Adrenal gland (tissue), 12 donors: ENCODE data around the gene NTSR2. TPM values are rescaled to one million over a fixed set of nuclear protein-coding genes. Genes with fewer than 3 reads are reported as not detected.
A peak's percentile ranks its signal among the peaks of the same experiment; 100 is the strongest.

Experiments
- DNase-seq, 7 donors: peaks; one replicate each; pipeline ENCODE4 v3.0.0-alpha.2; 2019 to 2020
- H3K27ac ChIP-seq, 5 donors: fragments of 200-600 bp; sonication (generic) in 4 of 5; 1 replicate in 3 of 5; 2 replicates in 2 of 5; pipeline versions ENCODE4 v1.5.1 to v1.8.0; 2016 to 2020; ENCODE audit warnings: mild to moderate bottlenecking in 1 of 5
- H3K27me3 ChIP-seq: fragments of 200-600 bp; 2 replicates; pipeline ENCODE4 v1.8.0; 2021
- H3K36me3 ChIP-seq, 2 donors: fragments of 200-600 bp; replicated peaks in 1 of 2; 1 replicate in 1 of 2; 2 replicates in 1 of 2; pipeline versions ENCODE4 v1.5.1 to v1.8.0; 2018 to 2022
- H3K4me1 ChIP-seq, 2 donors: fragments of 200-600 bp; replicated peaks in 1 of 2; 1 replicate in 1 of 2; 2 replicates in 1 of 2; pipeline versions ENCODE4 v1.5.1 to v1.8.0; 2018 to 2021
- H3K4me3 ChIP-seq, 4 donors: fragments of 200-600 bp; sonication (generic) in 3 of 4; one replicate each; pipeline ENCODE4 v1.5.1; 2016 to 2018
- H3K9me3 ChIP-seq, 3 donors: fragments of 200-600 bp; sonication (generic) in 1 of 3; replicated peaks in 1 of 3; 1 replicate in 2 of 3; 2 replicates in 1 of 3; pipeline versions ENCODE4 v1.5.1 to v1.8.0; 2016 to 2021
- POLR2A ChIP-seq, 2 donors: fragments of 450-650 bp; IDR thresholded peaks; one replicate each; pipeline ENCODE4 v1.6.1; 2017; ENCODE audit warnings: antibody characterized with exemption in 2 of 2, mild to moderate bottlenecking in 2 of 2, moderate library complexity in 1 of 2
- WGBS, 4 donors: extraction: QIAGEN DNeasy Blood & Tissue Kit in 2 of 4; methylation state at CpG; one replicate each; pipeline versions ENCODE4 v1.1.5 to v1.1.7; 2013 to 2017; 5-methylcytosine and 5-hydroxymethylcytosine counted together
- intact Hi-C, 2 donors: fragments of 100-400 bp; cut with DNase I; formaldehyde crosslinking; loops; one replicate each; pipeline versions ENCODE4 v1.14.1 to v1.15.0; 2022 to 2023
- polyA plus RNA-seq, 3 donors: library from polyadenylated mRNA; stranded (reverse); fragments of 200-250 nt in 2 of 3; fragments of 350-450 nt in 1 of 3; fragmentation: Illumina TruSeq in 1 of 3; extraction: RNeasy Lipid Tissue Mini Kit (QIAGEN cat#74804) in 1 of 3; gene quantifications; one replicate each; pipeline ENCODE4 v1.2.3, GENCODE V29; 2013 to 2014
- total RNA-seq, 9 donors: library from RNA; depleted of rRNA in 4 of 9; stranded (reverse); fragments of >200 nt in 4 of 9; fragments of 120-200 nt in 1 of 9; fragmentation: NEBNext Ultra II Directional in 1 of 9; extraction: Animal tissue kit (Norgen Biotek cat#: 25700) in 1 of 9; gene quantifications; one replicate each; pipeline versions ENCODE4 v1.1.0 to v1.2.4, GENCODE V29; 2013 to 2023
- TF ChIP-seq, protein P1 (sequence below), 6 experiments: fragments of 450-650 bp in 4 of 6; fragments of 200-600 bp in 2 of 6; sonication (generic) in 1 of 6; IDR thresholded peaks; 1 replicate in 5 of 6; 2 replicates in 1 of 6; pipeline versions ENCODE4 v1.5.1 to v1.8.0; 2016 to 2021; ENCODE audit warnings: antibody characterized with exemption in 6 of 6, mild to moderate bottlenecking in 2 of 6, moderate library complexity in 1 of 6
- donor health status: healthy with polysubstance abuse.
- donor health status: Bipolar disorder and iron deficiency.
- donor health status: DM: yes; HTN: yes; CAD: no.
- donor health status: DM: no; HTN: no; CAD: no.
- donor health status: DM: no; HTN: no; CAD: no.
- donor health status: DM: yes; HTN: yes; CAD: no.

NTSR2 gene
- total and polyA plus RNA-seq, 12 donors = 0.06 to 10.3 (median 1.1) TPM

- Histone ChIP-seq H3K9me3 (no peaks in the 10 kb centered on the region), H3K4me3 (no peak overlapping the region), H3K4me1 (peaks cover 0 to 13% of the 10 kb centered on the region in 2 donors), H3K27ac (peak overlapping the region in 3 of 5 donors; percentile 3 to 55 (median 19)), H3K27me3 (no peaks in the 10 kb centered on the region), H3K36me3 (no peaks in the 10 kb centered on the region)
- intact Hi-C loops = no loop called here
- DNase-seq = peak in 6 of 7 donors; percentile 58 to 82 (median 78)
- TF ChIP-seq, protein P1, sequence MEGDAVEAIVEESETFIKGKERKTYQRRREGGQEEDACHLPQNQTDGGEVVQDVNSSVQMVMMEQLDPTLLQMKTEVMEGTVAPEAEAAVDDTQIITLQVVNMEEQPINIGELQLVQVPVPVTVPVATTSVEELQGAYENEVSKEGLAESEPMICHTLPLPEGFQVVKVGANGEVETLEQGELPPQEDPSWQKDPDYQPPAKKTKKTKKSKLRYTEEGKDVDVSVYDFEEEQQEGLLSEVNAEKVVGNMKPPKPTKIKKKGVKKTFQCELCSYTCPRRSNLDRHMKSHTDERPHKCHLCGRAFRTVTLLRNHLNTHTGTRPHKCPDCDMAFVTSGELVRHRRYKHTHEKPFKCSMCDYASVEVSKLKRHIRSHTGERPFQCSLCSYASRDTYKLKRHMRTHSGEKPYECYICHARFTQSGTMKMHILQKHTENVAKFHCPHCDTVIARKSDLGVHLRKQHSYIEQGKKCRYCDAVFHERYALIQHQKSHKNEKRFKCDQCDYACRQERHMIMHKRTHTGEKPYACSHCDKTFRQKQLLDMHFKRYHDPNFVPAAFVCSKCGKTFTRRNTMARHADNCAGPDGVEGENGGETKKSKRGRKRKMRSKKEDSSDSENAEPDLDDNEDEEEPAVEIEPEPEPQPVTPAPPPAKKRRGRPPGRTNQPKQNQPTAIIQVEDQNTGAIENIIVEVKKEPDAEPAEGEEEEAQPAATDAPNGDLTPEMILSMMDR (IDR thresholded peaks at IDR 0.05) = no peak
- TF ChIP-seq POLR2A (IDR thresholded peaks at IDR 0.05) = no peak
- WGBS, 4 donors = 36 to 47% (median 40%) methylated on average over 3 of the region's 3 CpGs
Measured at GRCh38 chr2:11710210-11710609, 40.2 kb upstream of the NTSR2 start.

- 91 to 96% (median 93%) methylated on average over 8 of the region's 8 CpGs for WGBS, 4 donors
Measured at GRCh38 chr2:11709293-11709692, 39.3 kb upstream of the NTSR2 start.

DNA sequence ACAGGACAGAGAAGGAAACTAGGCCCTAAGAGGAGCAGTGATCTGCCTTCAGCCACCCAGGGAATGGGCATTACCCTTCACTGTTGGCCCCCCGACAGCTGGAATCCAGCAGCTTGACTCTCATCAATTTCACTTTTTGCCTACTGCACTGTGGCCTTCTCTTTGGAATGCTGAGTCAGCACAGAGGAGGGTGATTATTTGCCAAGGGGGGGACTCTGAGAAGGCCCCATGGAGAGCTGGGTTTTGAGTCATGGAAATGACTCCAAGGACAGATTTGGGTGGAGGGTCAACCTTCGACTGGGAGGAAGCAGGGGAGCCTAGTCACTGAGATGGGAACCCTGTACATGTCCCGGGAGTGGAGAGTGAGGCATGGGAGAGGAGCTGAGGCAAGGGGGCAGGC, 38.1 kb upstream of the NTSR2 start:
- Histone ChIP-seq H3K27me3 (no peaks in the 10 kb centered on the region), H3K4me3 (no peak overlapping the region), H3K27ac (no peak overlapping the region), H3K9me3 (no peaks in the 10 kb centered on the region), H3K36me3 (no peaks in the 10 kb centered on the region), H3K4me1 (peaks cover 0 to 13% of the 10 kb centered on the region in 2 donors)
- intact Hi-C loops = no loop called here
- WGBS, 4 donors = 41 to 76% (median 58%) methylated on average over 3 of the region's 3 CpGs
- peak in 1 of 7 donors; percentile 31 for DNase-seq
- TF ChIP-seq POLR2A (IDR thresholded peaks at IDR 0.05) = no peak
- TF ChIP-seq, protein P1 (IDR thresholded peaks at IDR 0.05) = no peak

More at GRCh38 chr2:11709293-11709692, 39.3 kb upstream of the NTSR2 start:
- H3K36me3 ChIP-seq = no peaks in the 10 kb centered on the region
- H3K4me1 ChIP-seq = peaks cover 0 to 13% of the 10 kb centered on the region in 2 donors
- no peaks in the 10 kb centered on the region for H3K9me3 ChIP-seq
- DNase-seq = peak in 1 of 7 donors; percentile 36
- intact Hi-C loops = no loop called here
- H3K4me3 ChIP-seq = no peak overlapping the region
- no peaks in the 10 kb centered on the region for H3K27me3 ChIP-seq
- no peak overlapping the region for H3K27ac ChIP-seq
- no peak for TF ChIP-seq POLR2A (IDR thresholded peaks at IDR 0.05)
- TF ChIP-seq, protein P1 (IDR thresholded peaks at IDR 0.05) = no peak

DNA sequence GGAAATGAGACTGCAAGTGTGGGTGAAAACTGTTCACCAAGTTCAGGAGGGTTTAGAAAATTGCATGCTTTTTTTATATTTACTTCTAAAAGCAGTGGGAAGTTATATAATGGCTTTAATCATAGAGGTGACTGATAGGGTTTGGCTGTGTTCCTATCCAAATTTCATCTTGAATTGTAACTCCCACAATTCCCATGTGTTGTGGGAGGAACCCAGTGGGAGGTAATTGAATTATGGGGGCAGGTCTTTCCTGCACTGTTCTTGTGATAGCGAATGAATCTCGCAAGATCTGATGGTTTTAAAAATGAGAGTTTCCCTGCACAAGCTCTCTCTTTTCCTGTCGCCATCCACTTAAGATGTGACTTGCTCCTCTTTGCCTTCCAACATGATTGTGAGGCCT, 35.7 kb upstream of the NTSR2 start:
- H3K4me3 ChIP-seq = no peak overlapping the region
- no peak for DNase-seq
- H3K9me3 ChIP-seq = no peaks in the 10 kb centered on the region
- no peaks in the 10 kb centered on the region for H3K36me3 ChIP-seq
- TF ChIP-seq, protein P1 (IDR thresholded peaks at IDR 0.05) = no peak
- TF ChIP-seq POLR2A (IDR thresholded peaks at IDR 0.05) = no peak
- no peaks in the 10 kb centered on the region for H3K27me3 ChIP-seq
- peaks cover 0 to 4% of the 10 kb centered on the region in 2 donors for H3K4me1 ChIP-seq
- WGBS, 4 donors = 89 to 98% (median 93%) methylated on average over 3 of the region's 3 CpGs
- no peak overlapping the region for H3K27ac ChIP-seq
- intact Hi-C loops = no loop called here
